ENCODE results near the gene HIRIP3.
A peak's percentile ranks its signal among the peaks of the same experiment; 100 is the strongest.

Gene HIRIP3

DNA sequence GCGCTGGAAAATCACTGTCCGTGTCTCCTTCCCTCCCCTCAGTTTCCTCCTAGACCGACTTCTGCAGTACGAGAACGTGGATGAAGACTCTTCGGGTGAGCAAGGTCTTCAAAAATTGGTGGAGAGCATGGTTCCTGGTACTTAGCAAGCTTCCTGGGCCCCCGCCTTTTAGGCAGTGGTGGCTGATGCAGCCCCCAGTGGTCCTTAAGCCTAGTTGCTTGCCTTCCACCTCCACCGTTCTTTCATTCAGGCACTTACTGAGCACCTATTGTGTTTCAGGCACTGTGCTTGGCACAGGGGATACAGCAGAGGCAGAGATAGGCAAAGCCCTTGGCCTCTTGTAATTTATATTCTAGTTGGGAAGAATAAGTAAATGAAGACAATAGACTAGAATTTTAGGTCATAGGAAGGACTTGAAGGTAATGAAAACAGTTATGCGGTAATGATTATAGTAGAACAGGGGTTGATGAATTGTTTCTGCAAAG is 1.4 kb upstream of the HIRIP3 start:
- DNase-seq = no peak

- DNase-seq = peak; percentile 98 to 99
These were observed 721 bp upstream of the HIRIP3 start, which contains the start of gene INO80E for GRCh38 chr16:29995911-29996765. Gene INO80E, plus strand, starts transcription at chr16:29996241. Its CDS starts 70 bp downstream, at chr16:29996311.

DNA sequence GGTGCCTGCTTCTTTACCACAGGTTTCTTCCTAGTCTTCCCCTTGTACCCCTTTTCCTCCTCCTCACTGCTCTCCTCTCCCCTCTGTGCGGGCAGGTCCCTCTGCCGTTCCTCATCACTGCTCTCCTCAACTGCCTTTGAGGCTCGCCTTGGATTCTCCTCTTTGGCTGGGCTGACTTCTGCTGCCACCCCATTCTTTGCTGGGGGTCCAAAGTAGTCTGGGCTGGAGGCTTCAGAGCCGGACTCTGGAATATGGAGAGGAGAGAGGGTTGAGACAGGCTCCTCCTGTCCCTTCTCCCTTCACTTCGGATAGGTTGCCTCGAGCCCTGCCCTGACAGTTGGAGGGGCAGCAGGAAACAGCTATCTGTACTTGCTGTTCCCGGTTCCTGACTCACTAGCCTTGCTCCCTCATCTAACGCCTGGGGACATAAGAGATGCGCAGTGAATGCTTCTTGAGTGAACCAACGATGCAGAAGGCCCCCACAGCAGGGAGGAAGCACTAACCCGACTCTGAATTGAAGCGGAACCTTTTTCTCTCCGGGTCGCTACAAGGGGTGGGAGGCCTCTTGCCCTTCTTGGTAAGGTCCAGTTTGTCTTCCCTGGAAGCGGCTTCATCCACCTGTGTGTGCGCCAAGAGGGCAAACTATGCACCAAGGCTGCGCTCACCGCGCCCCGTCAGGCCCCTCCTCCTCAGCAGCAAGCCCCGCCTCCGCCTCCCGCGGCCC is 655 bp downstream of the HIRIP3 start:
- no peak for DNase-seq

GRCh38 chr16:29993903-29994599 is 1.4 kb downstream of the HIRIP3 start:
- DNase-seq = no peak

DNA sequence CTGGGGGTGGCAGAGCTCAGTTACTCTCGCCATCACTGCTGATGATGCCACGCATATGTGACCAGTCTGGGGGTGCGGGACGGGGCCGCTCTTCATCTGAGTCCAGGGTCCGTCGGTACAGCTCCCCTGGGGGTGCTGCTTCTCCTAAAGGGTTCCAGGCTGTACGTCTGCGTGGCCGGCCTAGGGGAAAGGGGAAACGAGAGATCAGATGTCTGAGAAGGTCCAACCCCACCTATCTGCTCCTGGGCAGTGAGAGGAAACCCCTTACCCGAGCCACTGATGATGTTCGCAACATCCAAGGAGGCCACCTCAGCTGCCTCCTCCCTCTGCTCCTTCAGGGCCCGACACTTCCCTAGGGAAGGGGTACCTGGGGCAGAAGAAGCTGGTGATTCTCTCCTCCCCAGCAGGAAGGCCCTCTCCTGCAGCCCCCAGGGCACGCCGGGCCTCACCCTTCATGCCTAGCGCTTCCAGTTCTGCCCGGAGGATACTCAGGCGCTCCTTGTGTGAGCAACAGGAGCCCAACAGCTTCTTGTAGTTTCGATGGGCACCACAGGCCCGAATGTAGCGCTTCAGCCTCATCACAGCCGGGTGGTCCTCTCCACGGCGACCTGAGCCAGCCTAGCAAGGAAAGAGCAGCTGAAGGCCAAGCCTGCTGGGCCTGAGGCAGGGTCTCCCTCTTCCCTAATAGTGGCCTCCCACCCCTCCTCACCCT is 2.1 kb downstream of the HIRIP3 start:
- no peak for DNase-seq

- DNase-seq = no peak
These were observed 3.0 kb downstream of the HIRIP3 start for GRCh38 chr16:29992344-29992967.

GRCh38 chr16:29991571-29991904 is 3.9 kb downstream of the HIRIP3 start:
- DNase-seq = no peak

GRCh38 chr16:29990883-29991570 is 4.4 kb downstream of the HIRIP3 start:
- no peak for DNase-seq

- no peak for DNase-seq
These were observed 5.4 kb downstream of the HIRIP3 start for GRCh38 chr16:29990034-29990433.

DNA sequence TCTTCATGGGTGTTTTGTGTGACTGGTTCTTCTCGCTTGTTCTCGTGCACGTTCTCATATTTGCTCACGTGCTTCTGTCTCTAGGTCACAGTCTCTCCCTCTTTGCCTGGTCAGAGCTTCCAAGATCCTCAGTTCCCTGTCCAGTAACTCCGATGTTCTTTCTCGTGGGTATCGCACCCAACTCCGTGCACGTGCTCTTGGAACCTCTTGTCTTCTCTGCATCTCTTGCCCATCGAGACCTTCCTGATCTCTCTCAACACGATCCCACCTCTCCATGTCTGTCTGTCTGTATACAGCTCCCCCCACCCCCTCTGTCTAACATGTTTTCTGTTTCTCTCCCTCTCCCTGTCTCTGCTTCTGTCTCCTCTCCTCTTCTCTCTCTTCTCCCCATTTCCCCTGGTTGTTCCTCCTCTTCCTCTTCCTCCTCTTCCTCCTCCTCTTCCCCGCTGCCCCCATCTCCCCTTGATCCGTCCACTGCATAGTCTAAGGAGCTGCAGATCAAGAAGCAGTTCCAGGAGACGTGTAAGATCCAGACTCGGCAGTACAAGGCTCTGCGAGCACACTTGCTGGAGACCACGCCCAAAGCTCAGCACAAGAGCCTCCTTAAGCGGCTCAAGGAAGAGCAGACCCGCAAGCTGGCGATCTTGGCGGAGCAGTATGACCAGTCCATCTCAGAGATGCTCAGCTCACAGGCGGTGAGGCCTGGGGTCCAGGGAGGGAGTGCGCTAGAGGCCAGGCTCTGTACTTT is 6.1 kb downstream of the HIRIP3 start:
- no peak for DNase-seq

GRCh38 chr16:29988346-29989075 is 6.9 kb downstream of the HIRIP3 start:
- no peak for DNase-seq

GRCh38 chr16:29987371-29988085 is 7.9 kb downstream of the HIRIP3 start:
- no peak for DNase-seq

DNA sequence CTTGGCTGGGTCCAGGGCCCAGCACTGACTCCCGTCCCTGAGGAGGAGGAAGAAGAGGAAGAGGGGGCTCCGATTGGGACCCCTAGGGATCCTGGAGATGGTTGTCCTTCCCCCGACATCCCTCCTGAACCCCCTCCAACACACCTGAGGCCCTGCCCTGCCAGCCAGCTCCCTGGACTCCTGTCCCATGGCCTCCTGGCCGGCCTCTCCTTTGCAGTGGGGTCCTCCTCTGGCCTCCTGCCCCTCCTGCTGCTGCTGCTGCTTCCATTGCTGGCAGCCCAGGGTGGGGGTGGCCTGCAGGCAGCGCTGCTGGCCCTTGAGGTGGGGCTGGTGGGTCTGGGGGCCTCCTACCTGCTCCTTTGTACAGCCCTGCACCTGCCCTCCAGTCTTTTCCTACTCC is 8.5 kb downstream of the HIRIP3 start:
- DNase-seq = no peak

- DNase-seq = no peak
These were observed 9.2 kb downstream of the HIRIP3 start for GRCh38 chr16:29986231-29986630.

- no peak for DNase-seq
These were observed 10.1 kb downstream of the HIRIP3 start for GRCh38 chr16:29985271-29985811.

DNA sequence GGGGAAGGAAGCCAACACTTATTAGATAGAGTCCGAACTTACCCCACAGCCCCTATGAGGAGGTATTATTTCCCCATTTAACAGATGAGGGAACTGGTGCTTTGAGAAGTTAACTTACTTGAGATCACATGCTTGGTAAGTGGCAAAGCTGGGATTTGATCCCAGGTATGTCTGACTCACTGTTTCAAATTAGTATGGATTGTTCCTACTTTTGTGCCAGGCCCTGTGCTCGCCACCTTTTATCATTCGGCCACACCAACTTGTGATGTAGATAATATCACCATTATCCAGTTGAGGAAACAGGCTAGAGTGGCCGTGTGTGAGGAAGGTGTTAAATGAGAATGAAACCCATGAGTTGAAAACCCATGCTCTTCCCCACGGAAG is 10.7 kb downstream of the HIRIP3 start:
- DNase-seq = no peak

- DNase-seq = no peak
These were observed 11.2 kb downstream of the HIRIP3 start for GRCh38 chr16:29984137-29984763.

DNA sequence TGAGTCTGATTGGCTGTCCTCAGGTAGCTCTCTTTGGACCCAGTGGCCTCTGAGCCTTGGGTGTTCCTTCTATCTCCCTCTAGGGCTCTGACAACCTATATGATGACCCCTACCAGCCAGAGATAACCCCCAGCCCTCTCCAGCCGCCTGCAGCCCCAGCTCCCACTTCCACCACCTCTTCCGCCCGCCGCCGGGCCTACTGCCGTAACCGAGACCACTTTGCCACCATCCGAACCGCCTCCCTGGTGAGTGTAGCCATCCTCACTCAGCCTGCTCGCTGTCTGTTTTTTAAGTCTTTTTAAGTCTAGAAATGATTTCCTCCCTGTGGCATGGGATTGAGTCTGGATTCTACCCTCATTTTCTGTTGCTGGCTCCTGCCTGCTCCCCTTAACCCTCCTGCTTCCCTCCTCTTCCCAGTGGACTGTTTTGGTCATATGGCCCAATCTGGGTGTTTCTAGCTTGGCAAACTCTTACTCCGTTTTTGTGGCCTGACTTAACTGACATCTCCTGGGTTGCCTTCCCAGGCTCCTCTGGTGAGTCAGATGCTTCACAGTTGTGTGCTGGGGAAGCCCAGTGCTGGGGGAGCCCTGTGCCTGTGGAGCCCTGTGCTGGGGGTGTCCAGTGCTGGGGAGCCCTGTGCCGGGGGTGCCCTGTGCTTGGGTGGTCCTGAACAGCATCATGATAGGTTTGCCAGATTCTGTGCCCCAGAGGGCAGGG is 11.8 kb downstream of the HIRIP3 start:
- no peak for DNase-seq
